Neural progenitor cell (in vitro differentiated cells): ENCODE data around the gene ATP6AP2. TPM values are rescaled to one million over a fixed set of nuclear protein-coding genes. Genes with fewer than 3 reads are reported as not detected.

Experiments used
- DNase-seq: peaks from one replicate; pipeline ENCODE4 v3.0.0-alpha.2; 2016; ENCODE audit warnings: low spot score
- H2AFZ ChIP-seq: fragments of 200-600 bp; sonication (generic); replicated peaks from 2 replicates; pipeline ENCODE4 v1.6.1; 2016; ENCODE audit warnings: antibody characterized with exemption
- H3F3A ChIP-seq: fragments of 200-600 bp; sonication (generic); 2 replicates; pipeline ENCODE4 v1.6.1; 2016; ENCODE audit warnings: antibody characterized with exemption, low read depth
- H3K27ac ChIP-seq: fragments of 200-600 bp; sonication (generic); 2 replicates; pipeline ENCODE4 v1.5.1; 2016; ENCODE audit warnings: mild to moderate bottlenecking
- H3K27me3 ChIP-seq: fragments of 200-600 bp; sonication (generic); 2 replicates; pipeline ENCODE4 v1.6.1; 2016; ENCODE audit warnings: mild to moderate bottlenecking, moderate library complexity
- H3K36me3 ChIP-seq: fragments of 200-600 bp; sonication (generic); 2 replicates; pipeline ENCODE4 v1.5.1; 2016
- H3K4me1 ChIP-seq: fragments of 200-600 bp; sonication (generic); 2 replicates; pipeline ENCODE4 v1.6.1; 2016; ENCODE audit warnings: mixed run types
- H3K4me2 ChIP-seq: fragments of 200-600 bp; sonication (generic); 2 replicates; pipeline ENCODE4 v1.6.1; 2016
- H3K4me3 ChIP-seq: fragments of 200-600 bp; sonication (generic); 2 replicates; pipeline ENCODE4 v1.5.1; 2016
- H3K79me2 ChIP-seq: fragments of 200-600 bp; sonication (generic); 2 replicates; pipeline ENCODE4 v1.6.1; 2016; ENCODE audit warnings: low read depth
- H3K9ac ChIP-seq: fragments of 200-600 bp; sonication (generic); 2 replicates; pipeline ENCODE4 v1.6.1; 2016
- H3K9me3 ChIP-seq: fragments of 200-600 bp; sonication (generic); 2 replicates; pipeline ENCODE4 v1.5.1; 2016; ENCODE audit warnings: low read depth
- H4K20me1 ChIP-seq: fragments of 200-600 bp; sonication (generic); 2 replicates; pipeline ENCODE4 v1.6.1; 2016; ENCODE audit warnings: low read depth
- H3K27ac Mint-ChIP-seq: 3 replicates; pipeline ENCODE4 v1.8.0; 2021; ENCODE audit warnings: mixed read lengths
- H3K27me3 Mint-ChIP-seq: 2 replicates; pipeline ENCODE4 v1.8.0; 2022; ENCODE audit warnings: low read depth, mild to moderate bottlenecking, inconsistent platforms, moderate library complexity, mixed read lengths; ENCODE audit not compliant: insufficient read depth
- H3K36me3 Mint-ChIP-seq: 3 replicates; pipeline ENCODE4 v1.8.0; 2021; ENCODE audit warnings: mixed read lengths
- H3K4me1 Mint-ChIP-seq: 3 replicates; pipeline ENCODE4 v1.8.0; 2021; ENCODE audit warnings: mixed read lengths
- H3K4me3 Mint-ChIP-seq: 3 replicates; pipeline ENCODE4 v1.8.0; 2021; ENCODE audit warnings: mild to moderate bottlenecking, moderate library complexity, mixed read lengths
- H3K9me3 Mint-ChIP-seq: 3 replicates; pipeline ENCODE4 v1.8.0; 2020; ENCODE audit warnings: mixed read lengths
- CTCF ChIP-seq: fragments of 200-600 bp; sonication (generic); IDR thresholded peaks from 2 replicates; pipeline ENCODE4 v1.5.1; 2017; ENCODE audit warnings: antibody characterized with exemption, mild to moderate bottlenecking
- EZH2 ChIP-seq: fragments of 200-600 bp; sonication (generic); IDR thresholded peaks from 2 replicates; pipeline ENCODE4 v1.6.1; 2017; ENCODE audit warnings: antibody characterized with exemption, mild to moderate bottlenecking, moderate library complexity
- EZH2phosphoT487 ChIP-seq: fragments of 200-600 bp; sonication (generic); IDR thresholded peaks from 2 replicates; pipeline ENCODE4 v1.6.1; 2017; ENCODE audit warnings: antibody characterized with exemption
- small RNA-seq: library from RNA; depleted of rRNA; stranded (forward); fragments of <200 nt; gene quantifications from one replicate; pipeline ENCODE3, GENCODE V24; 2015
- total RNA-seq: library from RNA; depleted of rRNA; stranded (reverse); fragments of >200 nt; gene quantifications from 2 replicates; pipeline ENCODE4 v1.2.3, GENCODE V29; 2015; ENCODE audit warnings: low replicate concordance

ATP6AP2 gene
- total RNA-seq, 1 donor from 2014 or later, result 88.1 TPM

GRCh38 chrX:40652664-40653063 is 71.9 kb downstream of the ATP6AP2 start:
- Histone ChIP-seq H4K20me1 (no peaks in the 10 kb centered on the region), H3K4me1 (peaks cover 3% of the 10 kb centered on the region), H3K9me3 (no peaks in the 10 kb centered on the region), H2AFZ (no peak overlapping the region), H3K36me3 (no peaks in the 10 kb centered on the region), H3K4me2 (no peak overlapping the region), H3K9ac (no peak overlapping the region), H3F3A (peaks cover 22% of the 10 kb centered on the region), H3K79me2 (no peaks in the 10 kb centered on the region), H3K27me3 (no peaks in the 10 kb centered on the region), H3K27ac (no peak overlapping the region), H3K4me3 (no peak overlapping the region)
- H3K9me3 Mint-ChIP-seq, result no peaks in the 10 kb centered on the region
- TF ChIP-seq CTCF (no peak), EZH2phosphoT487 (no peak), EZH2 (no peak)
- H3K27me3 Mint-ChIP-seq, result peaks cover 2% of the 10 kb centered on the region
- H3K36me3 Mint-ChIP-seq, result peaks cover 2% of the 10 kb centered on the region
- H3K4me1 Mint-ChIP-seq, result no peaks in the 10 kb centered on the region
- H3K27ac Mint-ChIP-seq, result no peak overlapping the region
- H3K4me3 Mint-ChIP-seq, result no peak overlapping the region
- no peak for DNase-seq

DNA sequence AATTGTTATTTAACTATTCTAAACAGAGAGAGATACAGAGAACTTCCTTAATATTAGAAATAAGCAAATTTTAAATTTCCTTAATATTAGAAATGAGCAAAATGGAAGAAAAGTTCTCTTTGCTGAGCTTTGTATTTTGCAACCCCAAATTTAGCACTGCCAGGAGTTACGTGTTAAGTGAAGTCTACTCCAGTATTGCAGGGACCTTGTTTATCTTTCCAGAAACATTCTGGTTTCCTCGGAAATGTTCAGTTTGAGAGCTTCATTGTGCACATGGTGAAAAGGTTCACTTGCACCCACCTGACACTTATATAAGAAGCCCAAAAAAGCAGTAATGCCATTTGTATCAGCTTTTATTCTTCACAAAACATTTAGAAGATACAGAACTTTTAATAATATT is 72.8 kb downstream of the ATP6AP2 start:
- Mint-ChIP-seq H3K9me3 (no peaks in the 10 kb centered on the region), H3K36me3 (peaks cover 2% of the 10 kb centered on the region), H3K27me3 (peaks cover 2% of the 10 kb centered on the region), H3K27ac (no peak overlapping the region), H3K4me1 (no peaks in the 10 kb centered on the region), H3K4me3 (no peak overlapping the region)
- no peak for DNase-seq
- Histone ChIP-seq H3K9me3 (no peaks in the 10 kb centered on the region), H4K20me1 (no peaks in the 10 kb centered on the region), H3K27me3 (no peaks in the 10 kb centered on the region), H3K9ac (no peak overlapping the region), H3K4me1 (no peaks in the 10 kb centered on the region), H3K4me2 (no peak overlapping the region), H2AFZ (no peak overlapping the region), H3K79me2 (no peaks in the 10 kb centered on the region), H3F3A (peaks cover 14% of the 10 kb centered on the region), H3K36me3 (no peaks in the 10 kb centered on the region), H3K27ac (no peak overlapping the region), H3K4me3 (no peak overlapping the region)
- no peak for TF ChIP-seq CTCF
- TF ChIP-seq EZH2, result no peak
- TF ChIP-seq EZH2phosphoT487, result no peak

Small RNAs within 50 kb of the gene (small RNA-seq; reads per million reads assigned to genes)
- gene RNU7-164P, result not detected

Other genes with a start within 250 kb of the ATP6AP2 start
- gene MPC1L, start 42.5 kb downstream of the ATP6AP2 start, total RNA-seq, result not detected in 2 replicates
- 11.5 and 12.7 TPM in 2 replicates for gene CXorf38, start 66.6 kb downstream of the ATP6AP2 start, total RNA-seq
- gene MED14, start 154.6 kb downstream of the ATP6AP2 start, total RNA-seq, result 43.0 and 56.4 TPM in 2 replicates